Measurements from ENCODE around the gene ZNF816.
"Not testable (repeated sequence)": the region's sequence is repeated elsewhere in the genome, so short reads cannot be mapped to it uniquely, and the experiment has no call there.

The ZNF816 gene

GRCh38 chr19:52990759-52991418, 28.2 kb upstream of the ZNF816 start:
- Histone ChIP-seq H3K36me3 (ENCODE audit: insufficient read depth, insufficient read length, low read length) (peaks cover 26% of the 10 kb centered on the region), H3K9ac (ENCODE audit: insufficient read length, low read depth) (no peak overlapping the region), H3K9me3 (ENCODE audit: insufficient read depth, low read length) (peaks cover 27% of the 10 kb centered on the region; the same call in 1 of the 2 replicates), H3K27me3 (ENCODE audit: insufficient read depth, insufficient read length) (no peaks in the 10 kb centered on the region), H3K4me3 (ENCODE audit: insufficient read length, low read depth) (no peak overlapping the region), H3K4me1 (ENCODE audit: insufficient read depth, insufficient read length) (no peaks in the 10 kb centered on the region)
- no peak for DNase-seq (ENCODE audit: low read depth, low spot score)
- TF ChIP-seq ZNF274 (IDR thresholded peaks at IDR 0.05; ENCODE audit: low read depth, low read length) (no peak), YY1 (IDR thresholded peaks at IDR 0.05; ENCODE audit: insufficient read depth, insufficient read length) (no peak), SUZ12 (IDR thresholded peaks at IDR 0.05; ENCODE audit: extremely low read depth, insufficient read depth, insufficient read length) (no peak)

- Histone ChIP-seq H3K9me3 (ENCODE audit: insufficient read depth, low read length) (peaks cover 23% of the 10 kb centered on the region; the same call in 1 of the 2 replicates), H3K36me3 (ENCODE audit: insufficient read depth, insufficient read length, low read length) (peaks cover 40% of the 10 kb centered on the region), H3K27me3 (ENCODE audit: insufficient read depth, insufficient read length) (no peaks in the 10 kb centered on the region), H3K4me3 (ENCODE audit: insufficient read length, low read depth) (no peak overlapping the region), H3K4me1 (ENCODE audit: insufficient read depth, insufficient read length) (no peaks in the 10 kb centered on the region), H3K9ac (ENCODE audit: insufficient read length, low read depth) (no peak overlapping the region)
- DNase-seq (ENCODE audit: low read depth, low spot score), result no peak
- TF ChIP-seq SUZ12 (IDR thresholded peaks at IDR 0.05; ENCODE audit: extremely low read depth, insufficient read depth, insufficient read length) (no peak), YY1 (IDR thresholded peaks at IDR 0.05; ENCODE audit: insufficient read depth, insufficient read length) (no peak), ZNF274 (IDR thresholded peaks at IDR 0.05; ENCODE audit: low read depth, low read length) (no peak)
Observed at GRCh38 chr19:52988506-52988905, 25.8 kb upstream of the ZNF816 start.

- Histone ChIP-seq H3K4me3 (ENCODE audit: insufficient read length, low read depth) (no peak overlapping the region), H3K9ac (ENCODE audit: insufficient read length, low read depth) (no peak overlapping the region), H3K36me3 (ENCODE audit: insufficient read depth, insufficient read length, low read length) (peaks cover 47% of the 10 kb centered on the region), H3K27me3 (ENCODE audit: insufficient read depth, insufficient read length) (no peaks in the 10 kb centered on the region), H3K4me1 (ENCODE audit: insufficient read depth, insufficient read length) (no peaks in the 10 kb centered on the region), H3K9me3 (ENCODE audit: insufficient read depth, low read length) (peaks cover 23% of the 10 kb centered on the region; the same call in 1 of the 2 replicates)
- no peak for TF ChIP-seq SUZ12 (IDR thresholded peaks at IDR 0.05; ENCODE audit: extremely low read depth, insufficient read depth, insufficient read length)
- TF ChIP-seq YY1 (IDR thresholded peaks at IDR 0.05; ENCODE audit: insufficient read depth, insufficient read length), result no peak
- TF ChIP-seq ZNF274 (IDR thresholded peaks at IDR 0.05; ENCODE audit: low read depth, low read length), result no peak
- DNase-seq (ENCODE audit: low read depth, low spot score), result no peak
Observed at GRCh38 chr19:52987221-52987620, 24.5 kb upstream of the ZNF816 start.

GRCh38 chr19:52983167-52983566, 20.5 kb upstream of the ZNF816 start:
- not testable (repeated sequence) for H3K27me3 ChIP-seq (ENCODE audit: insufficient read depth, insufficient read length); DNase-seq (ENCODE audit: low read depth, low spot score); H3K4me1 ChIP-seq (ENCODE audit: insufficient read depth, insufficient read length); H3K9ac ChIP-seq (ENCODE audit: insufficient read length, low read depth); H3K4me3 ChIP-seq (ENCODE audit: insufficient read length, low read depth)
- H3K9me3 ChIP-seq (ENCODE audit: insufficient read depth, low read length), result peaks cover 23% of the 10 kb centered on the region; the same call in 1 of the 2 replicates
- H3K36me3 ChIP-seq (ENCODE audit: insufficient read depth, insufficient read length, low read length), result peaks cover 51% of the 10 kb centered on the region

GRCh38 chr19:52981329-52981728, 18.6 kb upstream of the ZNF816 start:
- no peak overlapping the region for H3K9ac ChIP-seq (ENCODE audit: insufficient read length, low read depth)
- peaks cover 10% of the 10 kb centered on the region; the same call in 1 of the 2 replicates for H3K9me3 ChIP-seq (ENCODE audit: insufficient read depth, low read length)
- no peaks in the 10 kb centered on the region for H3K27me3 ChIP-seq (ENCODE audit: insufficient read depth, insufficient read length)
- H3K36me3 ChIP-seq (ENCODE audit: insufficient read depth, insufficient read length, low read length), result peaks cover 43% of the 10 kb centered on the region
- H3K4me3 ChIP-seq (ENCODE audit: insufficient read length, low read depth), result no peak overlapping the region
- no peak for TF ChIP-seq ZNF274 (IDR thresholded peaks at IDR 0.05; ENCODE audit: low read depth, low read length)
- no peak for TF ChIP-seq SUZ12 (IDR thresholded peaks at IDR 0.05; ENCODE audit: extremely low read depth, insufficient read depth, insufficient read length)
- no peak for TF ChIP-seq YY1 (IDR thresholded peaks at IDR 0.05; ENCODE audit: insufficient read depth, insufficient read length)
- DNase-seq (ENCODE audit: low read depth, low spot score), result no peak
- no peaks in the 10 kb centered on the region for H3K4me1 ChIP-seq (ENCODE audit: insufficient read depth, insufficient read length)

GRCh38 chr19:52967772-52968171, 5.1 kb upstream of the ZNF816 start:
- Histone ChIP-seq H3K9me3 (ENCODE audit: insufficient read depth, low read length) (peaks cover 24% of the 10 kb centered on the region), H3K27me3 (ENCODE audit: insufficient read depth, insufficient read length) (no peaks in the 10 kb centered on the region), H3K4me1 (ENCODE audit: insufficient read depth, insufficient read length) (no peaks in the 10 kb centered on the region), H3K9ac (ENCODE audit: insufficient read length, low read depth) (no peak overlapping the region), H3K36me3 (ENCODE audit: insufficient read depth, insufficient read length, low read length) (peaks cover 27% of the 10 kb centered on the region), H3K4me3 (ENCODE audit: insufficient read length, low read depth) (no peak overlapping the region)
- TF ChIP-seq YY1 (IDR thresholded peaks at IDR 0.05; ENCODE audit: insufficient read depth, insufficient read length), result no peak
- TF ChIP-seq SUZ12 (IDR thresholded peaks at IDR 0.05; ENCODE audit: extremely low read depth, insufficient read depth, insufficient read length), result no peak
- no peak for TF ChIP-seq ZNF274 (IDR thresholded peaks at IDR 0.05; ENCODE audit: low read depth, low read length)
- no peak for DNase-seq (ENCODE audit: low read depth, low spot score)

- Histone ChIP-seq H3K36me3 (ENCODE audit: insufficient read depth, insufficient read length, low read length) (peaks cover 29% of the 10 kb centered on the region), H3K27me3 (ENCODE audit: insufficient read depth, insufficient read length) (no peaks in the 10 kb centered on the region), H3K9me3 (ENCODE audit: insufficient read depth, low read length) (peaks cover 33% of the 10 kb centered on the region), H3K9ac (ENCODE audit: insufficient read length, low read depth) (peak overlapping the region; percentile 69), H3K4me1 (ENCODE audit: insufficient read depth, insufficient read length) (no peaks in the 10 kb centered on the region), H3K4me3 (ENCODE audit: insufficient read length, low read depth) (peak overlapping the region; percentile 50)
- TF ChIP-seq YY1 (IDR thresholded peaks at IDR 0.05; ENCODE audit: insufficient read depth, insufficient read length) (no peak), SUZ12 (IDR thresholded peaks at IDR 0.05; ENCODE audit: extremely low read depth, insufficient read depth, insufficient read length) (no peak), ZNF274 (IDR thresholded peaks at IDR 0.05; ENCODE audit: low read depth, low read length) (no peak)
- DNase-seq (ENCODE audit: low read depth, low spot score), result no peak
Observed at GRCh38 chr19:52963247-52963618, 552 bp upstream of the ZNF816 start.
